ENCODE results near the gene EEF1AKMT4. TPM values are rescaled to one million over a fixed set of nuclear protein-coding genes. Genes with fewer than 3 reads are reported as not detected.

EEF1AKMT4 gene
- total and polyA plus RNA-seq, 4 donors = 2.1 to 13.9 (median 10.8) TPM

GRCh38 chr3:184275381-184275701, 25.9 kb downstream of the EEF1AKMT4 start:
- DNase-seq (ENCODE audit: low spot score) = no peak

GRCh38 chr3:184275961-184276910, 26.8 kb downstream of the EEF1AKMT4 start, which contains the start of gene ECE2:
TSS of gene ECE2 (plus strand) at chr3:184276022. CDS start at chr3:184276154, 132 bp downstream.
- H3K27ac ChIP-seq (ENCODE audit: low read depth in 1 of 2, low read length in 2 of 2) = no peak within 1 kb of the TSS
- no peak for DNase-seq (ENCODE audit: low spot score)
- peaks cover 0 to 5% (median 0%) of the 10 kb centered on the region in 4 donors for H3K4me1 ChIP-seq (ENCODE audit: control insufficient read depth in 4 of 4, insufficient read depth in 4 of 4, low read length in 3 of 4)
- 18% methylated on average over 65 of the region's 65 CpGs for WGBS
- peak within 1 kb of the TSS in 1 of 3 donors; percentile 5 for H3K4me3 ChIP-seq (ENCODE audit: low read depth in 1 of 3, low read length in 3 of 3)
- no peak within 1 kb of the TSS for H3K9ac ChIP-seq (ENCODE audit: low read depth in 1 of 2, low read length in 2 of 2)
- H3K9me3 ChIP-seq (ENCODE audit: control insufficient read depth in 4 of 4, low read length in 3 of 4) = no peaks in the 10 kb centered on the region
- no peaks in the 10 kb centered on the region for H3K36me3 ChIP-seq (ENCODE audit: control insufficient read depth in 4 of 4, insufficient read depth in 3 of 4, low read depth in 1 of 4, low read length in 3 of 4)
- no peak for TF ChIP-seq MAX (IDR thresholded peaks at IDR 0.05)
- TF ChIP-seq, protein P1, sequence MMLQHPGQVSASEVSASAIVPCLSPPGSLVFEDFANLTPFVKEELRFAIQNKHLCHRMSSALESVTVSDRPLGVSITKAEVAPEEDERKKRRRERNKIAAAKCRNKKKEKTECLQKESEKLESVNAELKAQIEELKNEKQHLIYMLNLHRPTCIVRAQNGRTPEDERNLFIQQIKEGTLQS (IDR thresholded peaks at IDR 0.05) = no peak
- TF ChIP-seq SP1 (IDR thresholded peaks at IDR 0.05) = no peak
- TF ChIP-seq FOXA2 (IDR thresholded peaks at IDR 0.05) = no peak
- no peak for TF ChIP-seq FOXA1 (IDR thresholded peaks at IDR 0.05)
- TF ChIP-seq RXRA (IDR thresholded peaks at IDR 0.05) = no peak
- no peak for TF ChIP-seq EGR1 (IDR thresholded peaks at IDR 0.05; ENCODE audit: low read depth in 2 of 2)
- TF ChIP-seq TAF1 (conservative IDR thresholded peaks at IDR 0.05) = no peak
- TF ChIP-seq, protein P2, sequence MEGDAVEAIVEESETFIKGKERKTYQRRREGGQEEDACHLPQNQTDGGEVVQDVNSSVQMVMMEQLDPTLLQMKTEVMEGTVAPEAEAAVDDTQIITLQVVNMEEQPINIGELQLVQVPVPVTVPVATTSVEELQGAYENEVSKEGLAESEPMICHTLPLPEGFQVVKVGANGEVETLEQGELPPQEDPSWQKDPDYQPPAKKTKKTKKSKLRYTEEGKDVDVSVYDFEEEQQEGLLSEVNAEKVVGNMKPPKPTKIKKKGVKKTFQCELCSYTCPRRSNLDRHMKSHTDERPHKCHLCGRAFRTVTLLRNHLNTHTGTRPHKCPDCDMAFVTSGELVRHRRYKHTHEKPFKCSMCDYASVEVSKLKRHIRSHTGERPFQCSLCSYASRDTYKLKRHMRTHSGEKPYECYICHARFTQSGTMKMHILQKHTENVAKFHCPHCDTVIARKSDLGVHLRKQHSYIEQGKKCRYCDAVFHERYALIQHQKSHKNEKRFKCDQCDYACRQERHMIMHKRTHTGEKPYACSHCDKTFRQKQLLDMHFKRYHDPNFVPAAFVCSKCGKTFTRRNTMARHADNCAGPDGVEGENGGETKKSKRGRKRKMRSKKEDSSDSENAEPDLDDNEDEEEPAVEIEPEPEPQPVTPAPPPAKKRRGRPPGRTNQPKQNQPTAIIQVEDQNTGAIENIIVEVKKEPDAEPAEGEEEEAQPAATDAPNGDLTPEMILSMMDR (IDR thresholded peaks at IDR 0.05; ENCODE audit: low read depth, low read length, missing input control) = no peak
- no peak for TF ChIP-seq HNF4G (IDR thresholded peaks at IDR 0.05)
- no peak for TF ChIP-seq NR2F2 (IDR thresholded peaks at IDR 0.05)
- TF ChIP-seq, protein P3, sequence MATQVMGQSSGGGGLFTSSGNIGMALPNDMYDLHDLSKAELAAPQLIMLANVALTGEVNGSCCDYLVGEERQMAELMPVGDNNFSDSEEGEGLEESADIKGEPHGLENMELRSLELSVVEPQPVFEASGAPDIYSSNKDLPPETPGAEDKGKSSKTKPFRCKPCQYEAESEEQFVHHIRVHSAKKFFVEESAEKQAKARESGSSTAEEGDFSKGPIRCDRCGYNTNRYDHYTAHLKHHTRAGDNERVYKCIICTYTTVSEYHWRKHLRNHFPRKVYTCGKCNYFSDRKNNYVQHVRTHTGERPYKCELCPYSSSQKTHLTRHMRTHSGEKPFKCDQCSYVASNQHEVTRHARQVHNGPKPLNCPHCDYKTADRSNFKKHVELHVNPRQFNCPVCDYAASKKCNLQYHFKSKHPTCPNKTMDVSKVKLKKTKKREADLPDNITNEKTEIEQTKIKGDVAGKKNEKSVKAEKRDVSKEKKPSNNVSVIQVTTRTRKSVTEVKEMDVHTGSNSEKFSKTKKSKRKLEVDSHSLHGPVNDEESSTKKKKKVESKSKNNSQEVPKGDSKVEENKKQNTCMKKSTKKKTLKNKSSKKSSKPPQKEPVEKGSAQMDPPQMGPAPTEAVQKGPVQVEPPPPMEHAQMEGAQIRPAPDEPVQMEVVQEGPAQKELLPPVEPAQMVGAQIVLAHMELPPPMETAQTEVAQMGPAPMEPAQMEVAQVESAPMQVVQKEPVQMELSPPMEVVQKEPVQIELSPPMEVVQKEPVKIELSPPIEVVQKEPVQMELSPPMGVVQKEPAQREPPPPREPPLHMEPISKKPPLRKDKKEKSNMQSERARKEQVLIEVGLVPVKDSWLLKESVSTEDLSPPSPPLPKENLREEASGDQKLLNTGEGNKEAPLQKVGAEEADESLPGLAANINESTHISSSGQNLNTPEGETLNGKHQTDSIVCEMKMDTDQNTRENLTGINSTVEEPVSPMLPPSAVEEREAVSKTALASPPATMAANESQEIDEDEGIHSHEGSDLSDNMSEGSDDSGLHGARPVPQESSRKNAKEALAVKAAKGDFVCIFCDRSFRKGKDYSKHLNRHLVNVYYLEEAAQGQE (IDR thresholded peaks at IDR 0.05) = no peak
- TF ChIP-seq, protein P4, sequence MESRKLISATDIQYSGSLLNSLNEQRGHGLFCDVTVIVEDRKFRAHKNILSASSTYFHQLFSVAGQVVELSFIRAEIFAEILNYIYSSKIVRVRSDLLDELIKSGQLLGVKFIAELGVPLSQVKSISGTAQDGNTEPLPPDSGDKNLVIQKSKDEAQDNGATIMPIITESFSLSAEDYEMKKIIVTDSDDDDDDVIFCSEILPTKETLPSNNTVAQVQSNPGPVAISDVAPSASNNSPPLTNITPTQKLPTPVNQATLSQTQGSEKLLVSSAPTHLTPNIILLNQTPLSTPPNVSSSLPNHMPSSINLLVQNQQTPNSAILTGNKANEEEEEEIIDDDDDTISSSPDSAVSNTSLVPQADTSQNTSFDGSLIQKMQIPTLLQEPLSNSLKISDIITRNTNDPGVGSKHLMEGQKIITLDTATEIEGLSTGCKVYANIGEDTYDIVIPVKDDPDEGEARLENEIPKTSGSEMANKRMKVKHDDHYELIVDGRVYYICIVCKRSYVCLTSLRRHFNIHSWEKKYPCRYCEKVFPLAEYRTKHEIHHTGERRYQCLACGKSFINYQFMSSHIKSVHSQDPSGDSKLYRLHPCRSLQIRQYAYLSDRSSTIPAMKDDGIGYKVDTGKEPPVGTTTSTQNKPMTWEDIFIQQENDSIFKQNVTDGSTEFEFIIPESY (IDR thresholded peaks at IDR 0.05) = no peak
- TF ChIP-seq JUND (IDR thresholded peaks at IDR 0.05) = no peak
- no peak for TF ChIP-seq GABPA (IDR thresholded peaks at IDR 0.05 in 1 of 2, conservative IDR thresholded peaks at IDR 0.05 in 1 of 2)
- TF ChIP-seq HNF4A (conservative IDR thresholded peaks at IDR 0.05) = no peak
- TF ChIP-seq YY1 (IDR thresholded peaks at IDR 0.05) = no peak
- no peak for TF ChIP-seq RAD21 (IDR thresholded peaks at IDR 0.05)
- H3K27me3 ChIP-seq (ENCODE audit: control insufficient read depth in 4 of 4, insufficient read depth in 4 of 4, low read length in 3 of 4) = peaks cover 0 to 6% (median 3%) of the 10 kb centered on the region in 4 donors

More at GRCh38 chr3:184275381-184275701, 25.9 kb downstream of the EEF1AKMT4 start:
- Histone ChIP-seq H3K9me3 (ENCODE audit: control insufficient read depth in 4 of 4, low read length in 3 of 4) (no peaks in the 10 kb centered on the region), H3K4me3 (ENCODE audit: low read depth in 1 of 3, low read length in 3 of 3) (no peak overlapping the region), H3K36me3 (ENCODE audit: control insufficient read depth in 4 of 4, insufficient read depth in 3 of 4, low read depth in 1 of 4, low read length in 3 of 4) (no peaks in the 10 kb centered on the region), H3K4me1 (ENCODE audit: control insufficient read depth in 4 of 4, insufficient read depth in 4 of 4, low read length in 3 of 4) (peaks cover 0 to 5% (median 0%) of the 10 kb centered on the region in 4 donors), H3K27me3 (ENCODE audit: control insufficient read depth in 4 of 4, insufficient read depth in 4 of 4, low read length in 3 of 4) (peaks cover 0 to 6% (median 3%) of the 10 kb centered on the region in 4 donors), H3K27ac (ENCODE audit: low read depth in 1 of 2, low read length in 2 of 2) (no peak overlapping the region), H3K9ac (ENCODE audit: low read depth in 1 of 2, low read length in 2 of 2) (no peak overlapping the region)
- TF ChIP-seq, protein P1 (IDR thresholded peaks at IDR 0.05) = no peak
- TF ChIP-seq HNF4G (IDR thresholded peaks at IDR 0.05) = no peak
- WGBS = 73% methylated on average over 12 of the region's 12 CpGs
